HK-2 (cell line): ENCODE data around the gene LIPN.

Experiments used
- DNase-seq: peaks from one replicate; pipeline ENCODE4 v3.0.0-alpha.2; 2018; ENCODE audit not compliant: unreplicated experiment

LIPN gene

GRCh38 chr10:88827671-88828070, 67.9 kb downstream of the LIPN start:
- no peak for DNase-seq

GRCh38 chr10:88828310-88828709, 68.5 kb downstream of the LIPN start:
- no peak for DNase-seq
